Lower leg skin (tissue), 3 donors: Measurements from ENCODE around the gene SNRNP70.

Experiments used
- POLR2A ChIP-seq, 2 donors: fragments of 450-650 bp; IDR thresholded peaks; one replicate each; pipeline ENCODE4 v1.6.1; 2016 to 2017; ENCODE audit warnings: antibody characterized with exemption in 2 of 2, mild to moderate bottlenecking in 1 of 2, moderate library complexity in 1 of 2
- TF ChIP-seq, protein P1 (sequence below), 3 donors: fragments of 450-650 bp; IDR thresholded peaks; one replicate each; pipeline ENCODE4 v1.5.1; 2016; ENCODE audit warnings: antibody characterized with exemption in 3 of 3, mild to moderate bottlenecking in 3 of 3, moderate library complexity in 2 of 3

DNA sequence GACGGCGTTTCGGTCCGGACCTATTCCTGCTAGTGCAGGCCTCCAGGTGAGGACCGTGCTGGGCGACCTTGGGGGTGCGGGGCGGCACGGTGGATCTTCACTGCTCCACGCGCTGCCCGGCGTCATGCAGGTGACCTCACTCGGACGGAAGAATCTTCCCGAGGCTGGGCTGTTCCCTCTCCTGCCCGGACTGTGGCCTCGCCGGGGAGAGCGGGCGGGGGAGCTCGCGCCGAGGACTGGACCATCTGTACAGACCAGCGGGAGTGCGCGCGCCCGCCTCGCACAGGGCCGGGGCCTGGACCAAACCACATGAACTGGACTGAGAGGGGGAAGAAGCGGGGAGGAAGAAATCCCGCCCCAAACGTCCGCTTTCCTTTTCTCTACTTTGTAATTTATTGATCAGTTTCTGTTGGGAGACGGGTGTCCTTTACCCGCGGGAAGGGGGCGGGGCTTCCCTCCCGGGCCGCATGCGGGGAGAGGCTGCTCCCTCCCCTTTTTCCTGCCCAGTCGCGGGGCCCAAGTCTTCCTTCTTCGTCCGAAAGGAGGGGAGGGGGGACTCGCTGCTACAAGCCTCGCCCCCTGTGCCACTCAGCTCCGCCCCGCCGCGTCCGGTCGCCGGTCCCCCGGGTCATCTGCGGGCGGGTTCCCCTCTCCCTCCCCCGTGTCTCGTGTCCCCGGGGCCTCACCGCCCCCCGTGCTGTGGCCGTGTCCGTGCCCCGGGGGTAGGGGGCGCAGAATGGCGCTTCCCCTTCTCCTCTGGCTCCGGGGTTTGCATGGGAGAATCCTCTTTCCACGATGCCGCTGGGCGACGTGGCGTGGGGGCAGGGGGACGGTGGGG lies 65.1 kb downstream of the SNRNP70 start:
- no peak for TF ChIP-seq POLR2A (IDR thresholded peaks at IDR 0.05)
- TF ChIP-seq, protein P1, sequence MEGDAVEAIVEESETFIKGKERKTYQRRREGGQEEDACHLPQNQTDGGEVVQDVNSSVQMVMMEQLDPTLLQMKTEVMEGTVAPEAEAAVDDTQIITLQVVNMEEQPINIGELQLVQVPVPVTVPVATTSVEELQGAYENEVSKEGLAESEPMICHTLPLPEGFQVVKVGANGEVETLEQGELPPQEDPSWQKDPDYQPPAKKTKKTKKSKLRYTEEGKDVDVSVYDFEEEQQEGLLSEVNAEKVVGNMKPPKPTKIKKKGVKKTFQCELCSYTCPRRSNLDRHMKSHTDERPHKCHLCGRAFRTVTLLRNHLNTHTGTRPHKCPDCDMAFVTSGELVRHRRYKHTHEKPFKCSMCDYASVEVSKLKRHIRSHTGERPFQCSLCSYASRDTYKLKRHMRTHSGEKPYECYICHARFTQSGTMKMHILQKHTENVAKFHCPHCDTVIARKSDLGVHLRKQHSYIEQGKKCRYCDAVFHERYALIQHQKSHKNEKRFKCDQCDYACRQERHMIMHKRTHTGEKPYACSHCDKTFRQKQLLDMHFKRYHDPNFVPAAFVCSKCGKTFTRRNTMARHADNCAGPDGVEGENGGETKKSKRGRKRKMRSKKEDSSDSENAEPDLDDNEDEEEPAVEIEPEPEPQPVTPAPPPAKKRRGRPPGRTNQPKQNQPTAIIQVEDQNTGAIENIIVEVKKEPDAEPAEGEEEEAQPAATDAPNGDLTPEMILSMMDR (IDR thresholded peaks at IDR 0.05) = no peak
